Rectal smooth muscle tissue (tissue), 1 donor: ENCODE measurements around the gene ADD2.

Experiments
- H3K27ac ChIP-seq: one replicate; pipeline ENCODE4 v1.7.0; 2013; ENCODE audit warnings: low read depth, low read length, inconsistent platforms
- H3K27me3 ChIP-seq: one replicate; pipeline ENCODE4 v1.7.0; 2013; ENCODE audit warnings: low read length; ENCODE audit not compliant: control insufficient read depth, insufficient read depth
- H3K36me3 ChIP-seq: one replicate; pipeline ENCODE4 v1.7.0; 2013; ENCODE audit warnings: low read length; ENCODE audit not compliant: control insufficient read depth, insufficient read depth
- H3K4me1 ChIP-seq: one replicate; pipeline ENCODE4 v1.7.0; 2013; ENCODE audit warnings: low read length; ENCODE audit not compliant: control insufficient read depth, insufficient read depth
- H3K4me3 ChIP-seq: one replicate; pipeline ENCODE4 v1.7.0; 2013; ENCODE audit warnings: low read length
- H3K9ac ChIP-seq: one replicate; pipeline ENCODE4 v1.7.0; 2013; ENCODE audit warnings: low read length

The ADD2 gene

GRCh38 chr2:70679259-70679658 is 88.7 kb downstream of the ADD2 start:
- Histone ChIP-seq H3K27me3 (no peaks in the 10 kb centered on the region), H3K4me1 (no peaks in the 10 kb centered on the region), H3K4me3 (no peak overlapping the region), H3K9ac (no peak overlapping the region), H3K36me3 (no peaks in the 10 kb centered on the region), H3K27ac (no peak overlapping the region)

- Histone ChIP-seq H3K9ac (no peak overlapping the region), H3K27ac (no peak overlapping the region), H3K36me3 (no peaks in the 10 kb centered on the region), H3K4me3 (no peak overlapping the region), H3K4me1 (no peaks in the 10 kb centered on the region), H3K27me3 (no peaks in the 10 kb centered on the region)
Observed at GRCh38 chr2:70678576-70679143, 89.3 kb downstream of the ADD2 start.

DNA sequence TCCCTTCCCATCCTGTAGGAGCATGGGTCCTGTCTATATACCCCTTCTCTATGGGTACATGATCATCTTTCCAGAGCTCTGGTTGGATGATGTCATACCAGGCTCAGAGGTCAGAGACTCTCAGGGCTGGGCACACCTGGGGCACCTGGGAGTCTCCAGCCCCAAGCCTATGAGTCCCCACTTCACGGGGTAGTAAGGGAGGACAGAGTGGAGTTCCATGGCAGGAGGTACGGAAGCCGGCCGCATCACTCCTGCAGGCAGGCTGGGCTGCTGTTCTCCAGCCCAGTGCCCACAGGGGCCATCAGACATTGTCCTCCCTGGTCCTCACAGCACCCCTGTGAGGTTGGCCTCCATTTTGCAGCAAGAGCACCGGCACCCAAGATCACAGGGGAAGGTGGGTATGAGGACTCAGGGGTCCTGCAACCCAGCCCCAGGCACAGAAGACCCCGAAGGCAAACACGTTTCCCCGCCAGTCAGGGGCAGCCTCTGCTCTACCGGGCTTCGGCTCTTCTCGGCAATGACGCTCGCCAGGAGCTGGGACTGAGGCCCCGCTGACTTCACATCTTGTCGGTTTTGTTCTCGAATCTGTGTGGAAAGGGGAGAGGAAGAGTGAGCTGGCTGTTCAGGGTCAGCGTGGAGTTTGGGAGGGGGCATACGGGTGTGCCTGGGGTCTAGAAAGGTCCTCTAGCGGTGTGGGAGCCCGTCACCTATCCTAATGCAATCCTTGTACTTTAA is 91.5 kb downstream of the ADD2 start:
- Histone ChIP-seq H3K36me3 (no peaks in the 10 kb centered on the region), H3K4me1 (no peaks in the 10 kb centered on the region), H3K27ac (no peak overlapping the region), H3K4me3 (no peak overlapping the region), H3K27me3 (no peaks in the 10 kb centered on the region), H3K9ac (no peak overlapping the region)

DNA sequence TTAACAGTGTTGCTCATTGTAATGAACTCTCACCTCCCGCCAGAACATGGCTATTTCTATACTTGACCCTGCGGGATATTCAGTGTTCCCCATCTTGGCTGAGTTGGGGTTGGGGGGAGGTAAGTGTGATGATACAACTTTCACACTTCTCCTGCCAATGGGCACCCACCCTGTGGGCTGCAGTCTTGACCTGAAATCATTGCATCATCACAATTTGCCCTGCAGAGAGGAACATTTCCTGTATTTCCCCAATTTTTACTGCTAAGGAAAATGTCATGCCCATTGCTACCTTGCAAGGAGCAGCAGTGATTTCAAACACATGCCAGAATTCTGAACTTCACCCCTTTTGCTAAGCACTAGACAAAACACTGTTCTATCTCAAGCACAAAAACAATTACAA is 92.1 kb downstream of the ADD2 start:
- Histone ChIP-seq H3K4me3 (no peak overlapping the region), H3K27me3 (no peaks in the 10 kb centered on the region), H3K27ac (no peak overlapping the region), H3K36me3 (no peaks in the 10 kb centered on the region), H3K9ac (no peak overlapping the region), H3K4me1 (no peaks in the 10 kb centered on the region)

- no peak overlapping the region for H3K9ac ChIP-seq
- no peak overlapping the region for H3K4me3 ChIP-seq
- H3K36me3 ChIP-seq, result no peaks in the 10 kb centered on the region
- no peak overlapping the region for H3K27ac ChIP-seq
- no peaks in the 10 kb centered on the region for H3K4me1 ChIP-seq
- no peaks in the 10 kb centered on the region for H3K27me3 ChIP-seq
Observed at GRCh38 chr2:70674636-70675430, 93.2 kb downstream of the ADD2 start.

DNA sequence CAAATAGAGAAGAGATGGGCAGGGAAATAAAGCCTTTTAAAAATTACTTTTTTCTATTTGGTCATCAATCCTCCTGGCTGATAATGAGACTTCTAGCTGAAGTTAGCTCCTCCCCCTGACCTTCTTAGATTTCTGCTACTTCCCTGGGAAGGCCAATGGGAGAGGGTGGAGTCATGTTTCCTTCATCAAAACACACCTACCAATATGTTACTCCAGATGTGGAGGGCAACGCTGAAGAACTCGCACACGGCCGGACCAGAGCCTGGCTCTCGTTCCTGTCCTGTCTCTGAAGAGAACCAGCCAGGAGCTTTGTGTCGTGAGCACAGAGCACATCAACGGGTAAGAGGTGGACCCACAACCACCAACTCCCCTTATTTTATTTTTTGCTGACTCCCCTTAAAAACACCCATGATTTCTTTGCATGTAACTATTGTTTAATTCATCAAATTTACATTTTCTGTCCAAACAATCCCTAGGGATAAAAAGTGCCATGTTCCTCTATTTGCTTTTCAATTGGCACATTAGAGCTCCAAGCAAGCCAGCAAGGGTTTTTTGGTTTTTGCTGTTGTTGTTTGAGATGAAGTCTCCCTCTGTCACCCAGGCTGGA is 94.9 kb downstream of the ADD2 start:
- no peaks in the 10 kb centered on the region for H3K4me1 ChIP-seq
- H3K27ac ChIP-seq, result no peak overlapping the region
- H3K9ac ChIP-seq, result no peak overlapping the region
- no peak overlapping the region for H3K4me3 ChIP-seq
- H3K36me3 ChIP-seq, result no peaks in the 10 kb centered on the region
- no peaks in the 10 kb centered on the region for H3K27me3 ChIP-seq

DNA sequence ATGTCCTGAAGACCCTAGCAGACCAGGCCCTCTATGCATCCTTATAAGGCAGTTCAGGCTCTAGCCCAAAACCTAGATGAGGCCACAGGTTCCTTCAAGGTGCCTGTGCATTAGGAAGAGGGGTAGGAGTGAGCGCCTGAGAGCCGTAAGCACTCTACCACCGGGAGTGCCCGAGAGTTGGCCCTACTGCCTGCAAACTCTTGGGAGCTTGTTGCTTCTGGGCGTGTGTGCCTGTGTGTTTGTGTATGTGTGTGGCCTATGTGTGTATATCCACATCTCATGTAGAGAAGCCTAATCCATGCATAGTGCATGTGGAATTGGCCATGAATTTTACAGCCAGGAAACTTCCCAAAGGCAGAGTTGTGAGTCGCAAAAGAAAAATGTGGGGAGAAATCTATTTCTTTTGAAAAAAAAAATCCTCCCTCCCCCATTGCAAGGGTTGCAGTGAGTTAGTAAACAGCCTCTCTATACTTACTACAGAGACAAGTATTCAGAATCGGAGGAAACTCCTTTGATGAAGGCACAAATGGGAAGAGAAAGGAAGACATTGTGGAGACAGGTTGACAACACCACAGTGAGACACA is 96.8 kb downstream of the ADD2 start:
- no peak overlapping the region for H3K27ac ChIP-seq
- no peak overlapping the region for H3K4me3 ChIP-seq
- H3K27me3 ChIP-seq, result no peaks in the 10 kb centered on the region
- no peak overlapping the region for H3K9ac ChIP-seq
- no peaks in the 10 kb centered on the region for H3K4me1 ChIP-seq
- no peaks in the 10 kb centered on the region for H3K36me3 ChIP-seq

- Histone ChIP-seq H3K27me3 (no peaks in the 10 kb centered on the region), H3K27ac (no peak overlapping the region), H3K4me1 (no peaks in the 10 kb centered on the region), H3K4me3 (no peak overlapping the region), H3K9ac (no peak overlapping the region), H3K36me3 (no peaks in the 10 kb centered on the region)
Observed at GRCh38 chr2:70670626-70671025, 97.4 kb downstream of the ADD2 start.

GRCh38 chr2:70670202-70670601 is 97.8 kb downstream of the ADD2 start:
- no peaks in the 10 kb centered on the region for H3K4me1 ChIP-seq

GRCh38 chr2:70668911-70669310 is 99.1 kb downstream of the ADD2 start:
- Histone ChIP-seq H3K4me3 (no peak overlapping the region), H3K36me3 (no peaks in the 10 kb centered on the region), H3K9ac (no peak overlapping the region), H3K27ac (no peak overlapping the region), H3K27me3 (no peaks in the 10 kb centered on the region), H3K4me1 (no peaks in the 10 kb centered on the region)

More at GRCh38 chr2:70670202-70670601, 97.8 kb downstream of the ADD2 start:
- H3K4me3 ChIP-seq, result no peak overlapping the region
- H3K36me3 ChIP-seq, result no peaks in the 10 kb centered on the region
- H3K9ac ChIP-seq, result no peak overlapping the region
- no peak overlapping the region for H3K27ac ChIP-seq
- no peaks in the 10 kb centered on the region for H3K27me3 ChIP-seq

- H3K9ac ChIP-seq, result no peak overlapping the region
Observed at GRCh38 chr2:70668432-70668831, 99.6 kb downstream of the ADD2 start.

DNA sequence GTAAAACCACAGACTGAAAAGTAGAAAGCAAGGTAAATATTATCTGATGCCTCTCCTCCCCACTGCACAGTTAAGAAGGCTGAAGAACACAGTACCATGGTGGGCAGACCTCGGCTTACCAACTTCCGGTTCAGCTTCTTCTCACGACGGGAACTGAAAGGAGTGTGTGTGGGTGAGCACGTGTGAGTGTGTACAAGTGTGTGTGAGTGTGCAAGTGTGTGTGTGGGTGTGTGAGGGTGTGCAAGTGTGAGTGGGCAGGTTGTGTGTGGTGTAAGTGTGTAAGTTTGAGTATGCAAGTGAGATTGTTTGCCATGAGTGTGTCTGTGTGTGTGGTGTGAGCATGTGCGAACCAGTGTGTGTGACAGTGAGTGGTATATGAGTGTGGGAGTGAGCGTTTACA is 103.5 kb downstream of the ADD2 start:
- no peaks in the 10 kb centered on the region for H3K27me3 ChIP-seq
- no peak overlapping the region for H3K27ac ChIP-seq
- no peaks in the 10 kb centered on the region for H3K36me3 ChIP-seq
- H3K9ac ChIP-seq, result no peak overlapping the region
- H3K4me3 ChIP-seq, result no peak overlapping the region
- no peaks in the 10 kb centered on the region for H3K4me1 ChIP-seq

More at GRCh38 chr2:70668432-70668831, 99.6 kb downstream of the ADD2 start:
- Histone ChIP-seq H3K27me3 (no peaks in the 10 kb centered on the region), H3K36me3 (no peaks in the 10 kb centered on the region), H3K27ac (no peak overlapping the region), H3K4me1 (no peaks in the 10 kb centered on the region), H3K4me3 (no peak overlapping the region)
